ENCODE data around the gene OR5H2. TPM values are rescaled to one million over a fixed set of nuclear protein-coding genes. Genes with fewer than 3 reads are reported as not detected.

The OR5H2 gene
- total RNA-seq, 1 experiment from 2014 or later: not detected

GRCh38 chr3:98322686-98323085 lies 40.4 kb downstream of the OR5H2 start:
- in situ Hi-C loops (cut with HindIII; ENCODE audit: low pct_unique_long_range_greater_than_20kb, low sequenced_read_pairs): no loop called here
- POLR2A ChIA-PET: no interaction called here
- no peak for ATAC-seq

DNA sequence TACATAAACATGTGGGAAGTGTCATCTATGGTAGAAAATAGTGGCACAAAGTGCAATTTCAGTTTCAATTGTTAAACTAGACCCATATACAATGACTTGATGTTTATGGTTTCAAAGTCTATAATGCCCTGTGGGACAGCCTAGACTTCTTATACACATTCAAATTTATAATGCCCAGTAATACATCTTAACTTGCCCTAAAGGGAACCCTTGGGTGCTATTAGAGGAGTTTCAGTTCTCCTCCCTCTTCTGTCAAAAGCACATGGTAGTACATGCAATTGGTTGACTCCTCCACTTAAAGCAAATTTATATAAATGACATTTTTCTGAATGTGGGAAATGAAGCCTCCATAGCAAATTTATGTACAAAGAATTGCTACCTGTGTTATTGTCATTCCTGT lies 41.1 kb downstream of the OR5H2 start:
- in situ Hi-C loops (cut with HindIII; ENCODE audit: low pct_unique_long_range_greater_than_20kb, low sequenced_read_pairs): no loop called here
- POLR2A ChIA-PET: no interaction called here

More at GRCh38 chr3:98322686-98323085, 40.4 kb downstream of the OR5H2 start:
- H3K27me3 ChIP-seq (ENCODE audit: control insufficient read depth, insufficient read depth, low read length): 0 out of 2 replicates have a peak, but pooled peaks cover 3% of the 10 kb centered on the region
- DNase-seq (ENCODE audit: low read depth, low spot score): no peak
- BruUV-seq (replicated peaks): no TSS peak
- H3K27ac ChIP-seq (ENCODE audit: low read length): no peak overlapping the region
- no peaks in the 10 kb centered on the region for H3K9me3 ChIP-seq (ENCODE audit: control insufficient read depth, insufficient read depth, low read depth, low read length)
- H3K4me3 ChIP-seq (ENCODE audit: low read depth in 2 of 2, low read length in 2 of 2): no peak overlapping the region
- CTCF ChIA-PET: no interaction called here
- TF ChIP-seq POLR2AphosphoS5 (IDR thresholded peaks at IDR 0.05; ENCODE audit: low read depth, low read length) (no peak), REST (IDR thresholded peaks at IDR 0.05; ENCODE audit: insufficient read depth in 1 of 2, low read depth in 2 of 2, low read length in 1 of 2) (no peak), SIN3A (IDR thresholded peaks at IDR 0.05; ENCODE audit: borderline replicate concordance, insufficient read depth, low read depth, low read length) (no peak), TCF7L2 (IDR thresholded peaks at IDR 0.05; ENCODE audit: low read depth, low read length) (no peak), CTCF (IDR thresholded peaks at IDR 0.05) (no peak)
- H3K4me1 ChIP-seq (ENCODE audit: control insufficient read depth, insufficient read depth, low read length): no peaks in the 10 kb centered on the region
- no peaks in the 10 kb centered on the region for H3K36me3 ChIP-seq (ENCODE audit: control insufficient read depth, insufficient read depth, low read length)
- intact Hi-C loops (cut with micrococcal nuclease; ENCODE audit: unreplicated experiment): loop anchor here (10.0 kb wide), 2 partner anchors 252 to 528 kb away; no protein-coding TSS in a partner anchor

More for the DNA sequence above, 41.1 kb downstream of the OR5H2 start:
- intact Hi-C loops (cut with micrococcal nuclease; ENCODE audit: unreplicated experiment): loop anchor here (10.0 kb wide), 2 partner anchors 251 to 529 kb away; no protein-coding TSS in a partner anchor
- CTCF ChIA-PET: no interaction called here
- no peak for DNase-seq (ENCODE audit: low read depth, low spot score)
- no peak overlapping the region for H3K4me3 ChIP-seq (ENCODE audit: low read depth in 2 of 2, low read length in 2 of 2)
- no peaks in the 10 kb centered on the region for H3K9me3 ChIP-seq (ENCODE audit: control insufficient read depth, insufficient read depth, low read depth, low read length)
- no peaks in the 10 kb centered on the region for H3K36me3 ChIP-seq (ENCODE audit: control insufficient read depth, insufficient read depth, low read length)
- BruUV-seq (replicated peaks): no TSS peak
- H3K27me3 ChIP-seq (ENCODE audit: control insufficient read depth, insufficient read depth, low read length): 0 out of 2 replicates have a peak, but pooled peaks cover 3% of the 10 kb centered on the region
- no peak for ATAC-seq
- H3K4me1 ChIP-seq (ENCODE audit: control insufficient read depth, insufficient read depth, low read length): no peaks in the 10 kb centered on the region
- H3K27ac ChIP-seq (ENCODE audit: low read length): no peak overlapping the region
- TF ChIP-seq CTCF (IDR thresholded peaks at IDR 0.05) (no peak), REST (IDR thresholded peaks at IDR 0.05; ENCODE audit: insufficient read depth in 1 of 2, low read depth in 2 of 2, low read length in 1 of 2) (no peak), POLR2AphosphoS5 (IDR thresholded peaks at IDR 0.05; ENCODE audit: low read depth, low read length) (no peak), TCF7L2 (IDR thresholded peaks at IDR 0.05; ENCODE audit: low read depth, low read length) (no peak), SIN3A (IDR thresholded peaks at IDR 0.05; ENCODE audit: borderline replicate concordance, insufficient read depth, low read depth, low read length) (no peak)
